GM21717 (cell line): Measurements from ENCODE around the gene PCMTD2.

Experiments used
- ATAC-seq: cut with Tn5 transposase; IDR thresholded peaks from one replicate; pipeline ENCODE4 v1.9.1; 2021; ENCODE audit warnings: mild to moderate bottlenecking, moderate library complexity; ENCODE audit not compliant: unreplicated experiment

The PCMTD2 gene

DNA sequence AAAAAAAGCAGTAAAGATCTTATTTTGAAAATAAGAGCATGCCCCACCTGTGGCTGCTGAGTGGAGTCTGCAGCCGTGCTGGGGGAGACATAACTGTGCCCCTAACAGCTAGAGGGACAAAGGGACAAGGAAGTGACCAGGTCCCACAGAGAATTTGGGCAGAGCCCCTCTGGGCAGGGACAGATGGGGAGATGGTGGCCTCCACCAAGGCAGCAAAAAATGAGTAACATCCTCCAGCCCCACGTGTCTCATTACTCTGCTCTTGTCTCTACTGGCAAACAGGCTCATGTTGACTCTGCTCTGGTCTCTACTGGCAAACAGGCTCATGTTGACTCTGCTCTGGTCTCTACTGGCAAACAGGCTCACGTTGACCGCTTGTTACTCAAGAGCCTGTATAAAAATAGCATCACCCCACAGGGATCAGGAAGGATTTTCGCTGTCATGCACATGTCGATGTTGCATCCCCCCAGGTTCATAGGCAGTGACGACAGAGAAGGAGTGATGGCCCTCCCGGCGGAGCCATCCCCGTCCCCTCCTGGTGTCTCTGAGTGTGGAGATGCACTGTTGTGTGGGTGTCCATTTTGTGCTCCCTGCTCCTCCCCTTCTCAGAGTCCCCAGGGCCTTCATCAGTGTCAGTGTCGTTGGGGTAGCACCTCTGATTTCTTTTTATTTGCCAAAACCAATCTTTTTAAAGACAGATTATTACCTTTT lies 17.3 kb upstream of the PCMTD2 start:
- no peak for ATAC-seq

- ATAC-seq = no peak
Observed at GRCh38 chr20:64238851-64239387, 16.6 kb upstream of the PCMTD2 start.

GRCh38 chr20:64239449-64240242 lies 15.9 kb upstream of the PCMTD2 start:
- no peak for ATAC-seq

GRCh38 chr20:64240243-64241015 lies 15.1 kb upstream of the PCMTD2 start:
- no peak for ATAC-seq

DNA sequence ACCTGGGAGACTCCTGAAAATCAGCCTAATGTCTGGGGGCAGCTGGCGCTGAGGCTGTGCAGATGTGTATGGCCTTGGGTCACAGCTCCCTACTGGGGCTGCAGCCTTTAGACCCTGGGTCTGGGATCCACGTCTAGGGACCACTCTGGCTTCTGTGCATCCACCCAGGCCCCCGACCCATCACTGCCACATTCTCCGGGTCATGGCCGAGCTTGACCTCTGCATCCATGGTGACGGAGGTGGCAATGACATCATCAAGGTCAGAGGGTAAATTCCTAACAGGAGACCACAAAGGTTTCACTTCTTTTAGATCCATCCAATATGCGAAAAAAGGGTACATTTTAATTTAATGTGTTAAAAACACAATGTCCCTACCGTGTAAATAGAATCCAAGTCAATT lies 14.5 kb upstream of the PCMTD2 start:
- no peak for ATAC-seq

DNA sequence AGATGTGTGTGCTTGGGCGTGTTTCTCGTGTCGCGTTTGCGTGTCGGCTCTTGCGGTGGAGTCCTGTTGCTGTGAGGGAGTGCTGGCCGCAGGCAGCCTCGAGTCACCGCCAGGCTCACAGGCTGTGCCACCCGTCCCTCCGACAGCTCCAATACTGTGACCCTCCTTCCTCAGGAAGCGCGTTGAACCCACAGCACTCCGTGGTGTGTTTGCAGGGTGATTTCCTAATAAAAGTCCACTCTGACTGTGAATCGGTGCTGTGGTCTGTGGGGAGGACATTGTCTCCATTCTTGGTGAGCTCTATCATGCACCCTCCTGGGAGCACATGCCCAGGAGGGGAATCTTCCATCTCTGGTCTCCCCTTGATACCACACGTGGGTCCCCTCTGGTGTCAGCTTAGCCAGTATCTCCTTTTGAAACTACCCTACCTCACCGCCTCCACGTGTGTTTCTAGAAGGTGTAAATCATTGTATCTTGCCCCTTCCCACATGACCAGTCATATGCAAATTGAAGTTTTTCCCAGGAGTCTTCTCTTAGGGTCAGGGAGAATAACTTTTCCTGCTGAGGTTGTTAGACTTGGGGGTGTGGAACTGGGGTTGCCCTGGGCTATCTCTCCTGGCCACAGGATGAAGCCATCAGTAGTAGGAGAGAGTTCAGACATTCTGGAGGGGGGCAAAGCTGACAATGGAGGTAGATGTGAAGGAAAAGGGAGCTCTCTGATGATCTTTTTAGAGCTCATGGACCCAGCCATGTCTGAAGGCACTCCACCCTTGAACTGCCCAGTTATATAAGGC lies 13.3 kb upstream of the PCMTD2 start:
- no peak for ATAC-seq

DNA sequence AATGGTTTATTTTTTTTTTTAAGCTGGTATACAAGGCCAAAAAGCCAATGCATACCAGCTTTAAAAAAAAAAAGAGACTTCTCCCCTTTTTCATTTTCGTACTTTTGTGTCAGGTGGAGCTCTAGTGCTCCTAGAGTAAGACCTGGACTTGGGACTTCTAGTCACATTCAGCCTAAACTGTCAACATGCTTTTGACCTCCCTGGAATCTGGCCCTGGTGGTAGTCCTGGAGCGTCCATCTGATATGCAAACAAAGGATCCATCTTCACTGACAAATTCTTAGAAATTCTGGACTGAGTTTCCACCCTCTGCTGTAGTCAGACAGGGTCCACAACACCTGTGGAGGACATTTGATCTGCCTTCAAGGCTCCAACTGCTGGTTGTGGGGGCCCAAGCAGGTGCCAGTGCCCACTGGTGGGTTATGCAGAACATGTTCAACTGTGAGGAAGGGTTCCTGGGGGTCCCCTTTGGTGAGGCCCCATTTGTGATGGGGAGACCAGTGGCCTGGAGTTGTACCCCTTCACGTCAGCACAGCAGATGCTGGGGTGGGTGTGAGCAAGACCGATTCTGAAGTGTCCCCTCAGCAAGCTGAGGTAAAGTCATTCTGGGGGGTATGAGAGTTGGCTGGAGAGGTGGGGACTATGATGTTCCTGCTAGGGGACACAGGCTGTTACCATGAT lies 12.6 kb upstream of the PCMTD2 start:
- ATAC-seq = no peak

- no peak for ATAC-seq
Observed at GRCh38 chr20:64244281-64244805, 11.2 kb upstream of the PCMTD2 start.

- no peak for ATAC-seq
Observed at GRCh38 chr20:64244870-64245603, 10.5 kb upstream of the PCMTD2 start.

DNA sequence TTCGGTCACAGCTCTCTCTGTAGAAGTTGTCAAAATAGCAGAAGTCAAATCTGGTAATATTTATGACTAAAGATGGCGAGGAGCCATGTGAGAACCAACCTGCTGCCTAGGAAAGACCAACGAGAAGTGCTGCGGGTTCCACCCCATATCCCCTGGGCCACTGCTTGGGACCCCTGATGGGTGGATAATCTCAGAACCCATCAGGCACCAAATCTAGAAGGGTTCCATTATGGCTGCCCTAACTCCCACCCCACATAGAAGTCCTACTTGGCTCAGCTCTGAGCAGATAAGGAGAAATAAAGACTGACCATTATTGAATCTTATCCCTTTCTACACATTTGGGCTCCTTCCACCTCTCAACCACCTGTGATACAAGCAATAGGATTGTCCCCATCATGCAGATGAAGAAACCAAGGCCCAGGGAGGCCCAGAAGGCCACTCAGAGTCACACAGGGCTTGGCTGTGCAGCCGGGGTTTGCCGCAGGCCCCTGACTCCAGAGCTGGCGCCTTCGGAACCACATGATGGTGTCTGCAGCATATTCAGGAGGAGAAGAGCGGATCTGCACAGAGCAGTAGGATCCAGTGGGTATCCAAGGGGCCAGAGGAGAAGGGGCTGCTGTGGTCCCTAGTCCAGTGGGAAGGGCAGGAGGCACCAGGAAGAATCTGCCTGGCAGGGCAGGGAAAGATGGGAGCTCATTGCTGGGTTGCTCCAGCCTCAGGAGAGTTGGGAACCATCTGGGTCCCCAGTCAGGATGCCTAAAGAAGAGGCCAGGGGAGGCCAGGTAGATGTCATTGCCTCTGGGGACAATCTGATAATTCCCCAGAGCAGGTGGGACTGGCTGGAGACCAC lies 9.6 kb upstream of the PCMTD2 start:
- no peak for ATAC-seq

DNA sequence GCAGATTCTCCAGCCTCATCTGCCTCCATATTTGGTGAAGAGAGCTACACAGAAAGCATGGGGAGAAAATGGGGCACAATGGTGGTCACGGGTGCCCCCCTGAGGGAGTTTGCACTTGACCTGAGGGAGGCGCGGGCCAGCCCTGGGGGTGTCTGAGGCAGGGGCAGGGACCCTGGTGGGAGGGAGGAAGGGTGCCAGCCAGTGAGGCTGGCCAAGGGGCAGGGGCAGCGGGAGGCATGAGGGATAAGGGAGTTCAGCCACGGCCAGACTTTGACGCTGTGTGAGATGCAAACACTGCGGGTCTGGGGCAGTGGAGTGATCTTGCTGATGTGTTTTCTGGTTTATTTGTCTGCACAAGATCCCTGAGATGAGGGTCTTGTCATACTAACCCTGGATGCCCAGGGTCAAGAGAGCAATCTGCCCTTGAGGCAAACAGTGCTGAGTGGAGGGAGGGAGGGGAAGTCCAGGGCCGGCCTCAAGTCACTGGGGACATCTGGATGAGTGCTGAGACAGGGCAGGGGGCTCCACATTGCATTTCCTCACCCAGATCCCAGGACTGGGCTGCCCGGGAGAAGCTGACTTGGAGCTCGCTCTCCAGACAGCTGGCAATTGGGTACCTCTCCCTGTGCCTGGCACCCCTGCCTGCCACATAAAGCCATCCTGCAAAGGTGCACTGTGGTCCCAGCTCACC lies 8.8 kb upstream of the PCMTD2 start:
- ATAC-seq = no peak

DNA sequence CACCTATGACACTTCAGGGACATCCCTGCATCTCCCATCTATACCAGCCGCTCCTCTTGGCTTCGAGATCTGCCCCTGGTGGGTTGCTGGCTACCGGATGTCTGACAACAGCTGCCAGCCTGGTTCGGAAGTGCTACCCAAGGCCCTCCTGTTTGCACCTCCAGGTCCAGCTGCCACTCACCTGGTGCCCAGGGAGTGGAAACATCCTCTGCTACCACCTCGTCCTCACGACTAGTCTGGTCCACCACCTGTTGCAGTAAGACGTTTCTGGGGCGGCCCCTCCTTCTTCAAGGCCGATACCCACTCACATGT lies 8.3 kb upstream of the PCMTD2 start:
- ATAC-seq = no peak

GRCh38 chr20:64247970-64248841 lies 7.3 kb upstream of the PCMTD2 start:
- ATAC-seq = no peak

- ATAC-seq = no peak
Observed at GRCh38 chr20:64250027-64250426, 5.5 kb upstream of the PCMTD2 start.

- ATAC-seq = no peak
Observed at GRCh38 chr20:64253000-64253383, 2.6 kb upstream of the PCMTD2 start.

DNA sequence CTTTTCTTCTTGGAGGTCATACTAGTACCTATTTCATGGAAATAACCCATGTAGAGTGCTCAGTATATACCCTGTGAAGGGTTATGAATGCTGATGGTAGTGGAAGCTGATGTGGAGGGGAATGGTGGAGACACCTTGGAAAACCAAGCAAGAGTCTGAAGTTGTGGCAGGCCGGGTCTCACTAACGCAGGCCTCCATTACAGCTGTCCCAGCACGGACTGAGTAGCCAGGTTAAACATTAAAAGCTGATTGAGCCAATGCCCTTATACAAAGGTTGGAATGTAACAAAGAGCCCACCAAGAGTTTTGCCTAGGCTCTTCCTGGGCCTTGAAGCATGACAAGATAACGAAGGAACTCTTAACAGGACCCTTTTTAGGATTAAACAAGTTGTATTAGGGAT lies 2.1 kb upstream of the PCMTD2 start:
- ATAC-seq = no peak

DNA sequence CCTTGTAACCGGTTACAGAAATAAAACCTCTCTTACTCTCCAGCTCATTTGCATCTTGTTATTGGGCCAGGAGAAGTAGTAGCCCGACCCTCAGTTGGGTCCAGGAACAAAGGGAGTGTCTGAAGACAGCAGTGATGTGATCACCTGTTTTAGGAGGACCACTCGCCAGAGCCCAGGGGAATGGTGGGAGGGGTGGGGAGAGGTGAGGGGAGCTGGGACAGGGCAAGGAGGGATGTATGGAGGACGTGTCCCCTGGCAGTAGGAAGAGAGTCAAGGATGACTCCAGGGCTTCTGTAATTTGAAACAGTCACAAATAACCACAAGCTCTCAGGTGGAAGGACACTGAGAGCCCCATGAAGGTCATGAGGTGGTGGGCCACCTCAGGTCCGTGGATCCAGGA lies 1.4 kb upstream of the PCMTD2 start:
- no peak for ATAC-seq
